Fibroblast of lung (primary cell): Measurements from ENCODE around the gene ADNP.

ENCODE experiments used
- EZH2 ChIP-seq: IDR thresholded peaks from 2 replicates; pipeline ENCODE4 v1.5.1; 2012; ENCODE audit warnings: low read length, control low read depth, mild to moderate bottlenecking; ENCODE audit errors: missing control alignments
- TF ChIP-seq, protein P1 (sequence below), 2 donors: IDR thresholded peaks in 1 of 2; conservative IDR thresholded peaks in 1 of 2; 1 replicate in 1 of 2; 2 replicates in 1 of 2; pipeline ENCODE4 v1.5.1; 2011 to 2012; ENCODE audit warnings: low read length in 2 of 2, control low read depth in 1 of 2, inconsistent platforms in 1 of 2, low read depth in 1 of 2, mild to moderate bottlenecking in 1 of 2

DNA sequence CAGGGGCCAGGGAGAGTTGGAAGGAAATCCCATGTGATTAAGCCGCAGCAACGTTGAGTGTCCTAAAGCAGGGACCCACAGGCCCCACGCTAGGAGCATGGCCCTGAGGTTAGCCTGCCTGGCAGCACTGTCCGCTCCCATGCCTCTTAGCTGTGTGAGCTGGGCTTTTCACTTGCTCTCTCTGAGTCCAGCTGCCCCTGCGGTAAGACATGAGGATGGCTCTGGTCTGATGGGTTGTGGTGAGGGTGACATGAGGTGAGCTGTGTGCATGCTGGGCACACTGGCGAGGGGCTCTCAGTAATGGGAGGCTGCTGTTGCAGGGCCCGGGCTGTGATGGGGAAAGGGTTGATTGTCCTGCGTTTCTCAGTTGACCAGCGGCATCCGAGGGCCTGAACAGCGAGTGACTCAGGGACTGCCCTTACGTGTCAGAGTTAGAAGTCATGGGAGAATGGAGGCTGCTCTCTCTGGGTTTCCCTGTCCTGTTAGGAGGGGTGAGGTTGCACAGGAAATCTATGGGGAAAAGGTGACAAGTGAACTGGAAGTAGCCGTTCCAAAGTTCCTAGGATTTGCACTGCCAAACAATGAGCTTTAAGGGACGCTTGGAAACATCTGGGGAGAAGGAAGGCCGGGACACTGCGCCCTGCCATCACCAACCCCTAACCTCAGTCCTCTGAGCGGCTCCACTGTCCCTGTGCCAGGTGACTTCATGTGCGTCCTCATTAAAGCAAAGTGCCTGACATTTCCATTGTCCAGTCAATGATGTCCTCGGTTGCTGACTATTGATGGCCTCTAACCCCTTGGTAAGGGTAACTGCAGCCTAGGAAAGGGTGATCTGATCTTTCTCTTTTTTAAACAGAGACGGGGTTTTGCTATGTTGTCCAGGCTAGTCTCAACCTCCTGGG, 51.3 kb downstream of the ADNP start:
- TF ChIP-seq, protein P1, sequence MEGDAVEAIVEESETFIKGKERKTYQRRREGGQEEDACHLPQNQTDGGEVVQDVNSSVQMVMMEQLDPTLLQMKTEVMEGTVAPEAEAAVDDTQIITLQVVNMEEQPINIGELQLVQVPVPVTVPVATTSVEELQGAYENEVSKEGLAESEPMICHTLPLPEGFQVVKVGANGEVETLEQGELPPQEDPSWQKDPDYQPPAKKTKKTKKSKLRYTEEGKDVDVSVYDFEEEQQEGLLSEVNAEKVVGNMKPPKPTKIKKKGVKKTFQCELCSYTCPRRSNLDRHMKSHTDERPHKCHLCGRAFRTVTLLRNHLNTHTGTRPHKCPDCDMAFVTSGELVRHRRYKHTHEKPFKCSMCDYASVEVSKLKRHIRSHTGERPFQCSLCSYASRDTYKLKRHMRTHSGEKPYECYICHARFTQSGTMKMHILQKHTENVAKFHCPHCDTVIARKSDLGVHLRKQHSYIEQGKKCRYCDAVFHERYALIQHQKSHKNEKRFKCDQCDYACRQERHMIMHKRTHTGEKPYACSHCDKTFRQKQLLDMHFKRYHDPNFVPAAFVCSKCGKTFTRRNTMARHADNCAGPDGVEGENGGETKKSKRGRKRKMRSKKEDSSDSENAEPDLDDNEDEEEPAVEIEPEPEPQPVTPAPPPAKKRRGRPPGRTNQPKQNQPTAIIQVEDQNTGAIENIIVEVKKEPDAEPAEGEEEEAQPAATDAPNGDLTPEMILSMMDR (conservative IDR thresholded peaks at IDR 0.05 in 1 of 2, IDR thresholded peaks at IDR 0.05 in 1 of 2; ENCODE audit: low read depth in 1 of 2, low read length in 2 of 2): no peak
- TF ChIP-seq EZH2: no peak
